K562 (cell line): Measurements from ENCODE around the gene MCAM.

Source experiments
- ATF2 ChIP-seq: sonication (generic); formaldehyde crosslinking; IDR thresholded peaks from 2 replicates; pipeline ENCODE4 v1.8.1; 2022; ENCODE audit warnings: missing genetic modification reagents
- CTCF ChIP-seq, 3 experiments: IDR thresholded peaks in 2 of 3; conservative IDR thresholded peaks in 1 of 3; 2 replicates each; pipeline ENCODE4 v1.5.1; 2011 to 2012; ENCODE audit warnings: low read length in 3 of 3, mild to moderate bottlenecking in 3 of 3, control low read depth in 2 of 3, improper control_type of control experiment in 1 of 3, inconsistent platforms in 1 of 3, low read depth in 1 of 3, mixed read lengths in 1 of 3, moderate library complexity in 1 of 3; ENCODE audit not compliant: insufficient read depth in 2 of 3
- EZH2 ChIP-seq: IDR thresholded peaks from 2 replicates; pipeline ENCODE4 v1.6.1; 2012; ENCODE audit warnings: low read depth, mild to moderate bottlenecking, inconsistent platforms, low read length, borderline replicate concordance
- PATZ1 ChIP-seq: fragments of 250-450 bp; sonication (Bioruptor Pico); IDR thresholded peaks from 2 replicates; pipeline ENCODE4 v1.5.0; 2020; ENCODE audit warnings: mild to moderate bottlenecking, borderline replicate concordance
- RAD21 ChIP-seq, 2 experiments: fragments of 250-450 bp in 1 of 2; fragments of 450-650 bp in 1 of 2; sonication (Bioruptor Pico) in 1 of 2; formaldehyde crosslinking in 1 of 2; IDR thresholded peaks in 1 of 2; conservative IDR thresholded peaks in 1 of 2; 2 replicates each; pipeline versions ENCODE4 v1.4.0 to v1.8.0; 2020 to 2022; ENCODE audit warnings: mild to moderate bottlenecking in 2 of 2, moderate library complexity in 1 of 2
- THAP12 ChIP-seq: fragments of 250-450 bp; sonication (Bioruptor Pico); IDR thresholded peaks from 2 replicates; pipeline ENCODE4 v1.9.0; 2021; ENCODE audit warnings: mild to moderate bottlenecking, inconsistent platforms

GRCh38 chr11:119297938-119298337, 19.0 kb downstream of the MCAM start:
- TF ChIP-seq PATZ1 (CRISPR knock-in tag), result no peak
- TF ChIP-seq RAD21 (CRISPR knock-in tag; conservative IDR thresholded peaks at IDR 0.05 in 1 of 2, IDR thresholded peaks at IDR 0.05 in 1 of 2), result no peak
- no peak for TF ChIP-seq EZH2
- TF ChIP-seq CTCF (IDR thresholded peaks at IDR 0.05 in 2 of 3, conservative IDR thresholded peaks at IDR 0.05 in 1 of 3; ENCODE audit: insufficient read depth in 2 of 3, low read depth in 1 of 3, low read length in 3 of 3), result no peak
- no peak for TF ChIP-seq ATF2
- TF ChIP-seq THAP12 (CRISPR knock-in tag), result no peak
